ENCODE measurements around the gene KHSRP. TPM values are rescaled to one million over a fixed set of nuclear protein-coding genes. Genes with fewer than 3 reads are reported as not detected.

Gene KHSRP
- total and polyA plus RNA-seq, 7 experiments from 2014 or later = 12.5 to 276 (median 149) TPM

- no peaks in the 10 kb centered on the region for H3K9me3 ChIP-seq (ENCODE audit: control insufficient read depth in 2 of 3, low read length in 3 of 3)
- H3K27me3 ChIP-seq (ENCODE audit: control insufficient read depth in 2 of 2, insufficient read depth in 2 of 2, low read length in 2 of 2) = no peaks in the 10 kb centered on the region
- Mint-ChIP-seq H3K9me3 (no peaks in the 10 kb centered on the region), H3K36me3 (peaks cover 0 to 9% (median 4%) of the 10 kb centered on the region in 5 donors), H3K4me1 (no peaks in the 10 kb centered on the region), H3K27me3 (no peaks in the 10 kb centered on the region), H3K27ac (no peak overlapping the region), H3K4me3 (peak overlapping the region in 1 of 10 donors; percentile 20)
- POLR2A ChIA-PET = interaction anchor here (0.5 to 0.6 kb wide), 2 partner anchors 118 to 433 kb away, joined by 3 to 9 read pairs; no protein-coding TSS in a partner anchor
- H3K4me1 ChIP-seq (ENCODE audit: control insufficient read depth in 2 of 2, insufficient read depth in 2 of 2, low read length in 2 of 2) = no peaks in the 10 kb centered on the region
- ATAC-seq = peak; percentile 79
- intact Hi-C loops (cut with micrococcal nuclease) = no loop called here
- no peak overlapping the region for H3K27ac ChIP-seq (ENCODE audit: low read depth, low read length)
- DNase-seq = peak in 6 of 9 donors; percentile 39 to 57 (median 47)
- no peak overlapping the region for H3K4me3 ChIP-seq (ENCODE audit: low read length)
- H3K36me3 ChIP-seq (ENCODE audit: control insufficient read depth in 2 of 3, insufficient read depth in 3 of 3, low read length in 3 of 3) = peaks cover 3 to 36% (median 9%) of the 10 kb centered on the region in 3 experiments
- CTCF ChIA-PET = interaction anchor here (0.8 kb wide), 1 partner anchor 9 kb away, joined by 3 read pairs; no protein-coding TSS in a partner anchor
Observed at GRCh38 chr19:6412447-6413091, 12.0 kb downstream of the KHSRP start.

- POLR2A ChIA-PET = interaction anchor here (0.6 kb wide), 1 partner anchor 117 kb away, joined by 9 read pairs; no protein-coding TSS in a partner anchor
- no peaks in the 10 kb centered on the region for H3K4me1 Mint-ChIP-seq
- H3K27ac ChIP-seq (ENCODE audit: low read depth, low read length) = no peak overlapping the region
- CTCF ChIA-PET = interaction anchor here (0.8 kb wide), 1 partner anchor 9 kb away, joined by 3 read pairs; no protein-coding TSS in a partner anchor
- peaks cover 0 to 31% (median 9%) of the 10 kb centered on the region in 3 experiments for H3K36me3 ChIP-seq (ENCODE audit: control insufficient read depth in 2 of 3, insufficient read depth in 3 of 3, low read length in 3 of 3)
- intact Hi-C loops (cut with micrococcal nuclease) = no loop called here
- H3K4me3 ChIP-seq (ENCODE audit: low read length) = no peak overlapping the region
- peaks cover 0 to 9% (median 4%) of the 10 kb centered on the region in 5 donors for H3K36me3 Mint-ChIP-seq
- H3K4me3 Mint-ChIP-seq = no peak overlapping the region
- no peaks in the 10 kb centered on the region for H3K9me3 Mint-ChIP-seq
- H3K4me1 ChIP-seq (ENCODE audit: control insufficient read depth in 2 of 2, insufficient read depth in 2 of 2, low read length in 2 of 2) = no peaks in the 10 kb centered on the region
- H3K27ac Mint-ChIP-seq = no peak overlapping the region
- no peaks in the 10 kb centered on the region for H3K27me3 Mint-ChIP-seq
- no peaks in the 10 kb centered on the region for H3K9me3 ChIP-seq (ENCODE audit: control insufficient read depth in 2 of 3, low read length in 3 of 3)
- H3K27me3 ChIP-seq (ENCODE audit: control insufficient read depth in 2 of 2, insufficient read depth in 2 of 2, low read length in 2 of 2) = no peaks in the 10 kb centered on the region
- ATAC-seq (no peak), DNase-seq (no peak)
Observed at GRCh38 chr19:6412061-6412446, 12.6 kb downstream of the KHSRP start.

- Histone ChIP-seq H3K4me1 (ENCODE audit: control insufficient read depth in 2 of 2, insufficient read depth in 2 of 2, low read length in 2 of 2) (no peaks in the 10 kb centered on the region), H3K9me3 (ENCODE audit: control insufficient read depth in 2 of 3, low read length in 3 of 3) (no peaks in the 10 kb centered on the region), H3K27ac (ENCODE audit: low read depth, low read length) (no peak overlapping the region), H3K27me3 (ENCODE audit: control insufficient read depth in 2 of 2, insufficient read depth in 2 of 2, low read length in 2 of 2) (no peaks in the 10 kb centered on the region), H3K4me3 (ENCODE audit: low read length) (no peak overlapping the region), H3K36me3 (ENCODE audit: control insufficient read depth in 2 of 3, insufficient read depth in 3 of 3, low read length in 3 of 3) (peaks cover 0 to 4% (median 0%) of the 10 kb centered on the region in 3 experiments)
- H3K4me1 Mint-ChIP-seq = no peaks in the 10 kb centered on the region
- no peaks in the 10 kb centered on the region for H3K9me3 Mint-ChIP-seq
- intact Hi-C loops (cut with micrococcal nuclease) = no loop called here
- H3K27me3 Mint-ChIP-seq = no peaks in the 10 kb centered on the region
- CTCF ChIA-PET = no interaction called here
- H3K27ac Mint-ChIP-seq = peak overlapping the region in 1 of 9 donors; percentile 8
- POLR2A ChIA-PET = no interaction called here
- DNase-seq (no peak), ATAC-seq (no peak)
- H3K36me3 Mint-ChIP-seq = peaks cover 0 to 5% (median 4%) of the 10 kb centered on the region in 5 donors
- H3K4me3 Mint-ChIP-seq = no peak overlapping the region
Observed at GRCh38 chr19:6409346-6409745, 15.3 kb downstream of the KHSRP start.

- Histone ChIP-seq H3K27me3 (ENCODE audit: control insufficient read depth in 2 of 2, insufficient read depth in 2 of 2, low read length in 2 of 2) (no peaks in the 10 kb centered on the region), H3K4me1 (ENCODE audit: control insufficient read depth in 2 of 2, insufficient read depth in 2 of 2, low read length in 2 of 2) (no peaks in the 10 kb centered on the region), H3K9me3 (ENCODE audit: control insufficient read depth in 2 of 3, low read length in 3 of 3) (no peaks in the 10 kb centered on the region), H3K27ac (ENCODE audit: low read depth, low read length) (no peak overlapping the region), H3K36me3 (ENCODE audit: control insufficient read depth in 2 of 3, insufficient read depth in 3 of 3, low read length in 3 of 3) (no peaks in the 10 kb centered on the region), H3K4me3 (ENCODE audit: low read length) (no peak overlapping the region)
- Mint-ChIP-seq H3K27ac (no peak overlapping the region), H3K4me3 (no peak overlapping the region), H3K27me3 (no peaks in the 10 kb centered on the region), H3K36me3 (no peaks in the 10 kb centered on the region), H3K4me1 (no peaks in the 10 kb centered on the region), H3K9me3 (peaks cover 0 to 1% (median 0%) of the 10 kb centered on the region in 11 donors)
- ChIA-PET CTCF (no interaction called here), POLR2A (interaction anchor here (0.6 kb wide), 1 partner anchor 76 kb away, joined by 3 read pairs; no protein-coding TSS in a partner anchor)
- ATAC-seq (no peak), DNase-seq (no peak)
- intact Hi-C loops (cut with micrococcal nuclease) = no loop called here
Observed at GRCh38 chr19:6406401-6406800, 18.2 kb downstream of the KHSRP start.

GRCh38 chr19:6402837-6403608 is 21.6 kb downstream of the KHSRP start:
- H3K9me3 Mint-ChIP-seq = peaks cover 0 to 1% (median 0%) of the 10 kb centered on the region in 11 donors
- DNase-seq = no peak
- no peaks in the 10 kb centered on the region for H3K4me1 Mint-ChIP-seq
- H3K9me3 ChIP-seq (ENCODE audit: control insufficient read depth in 2 of 3, low read length in 3 of 3) = no peaks in the 10 kb centered on the region
- H3K27me3 Mint-ChIP-seq = no peaks in the 10 kb centered on the region
- H3K27ac ChIP-seq (ENCODE audit: low read depth, low read length) = no peak overlapping the region
- ChIA-PET CTCF (no interaction called here), POLR2A (no interaction called here)
- no peak overlapping the region for H3K4me3 Mint-ChIP-seq
- no peaks in the 10 kb centered on the region for H3K27me3 ChIP-seq (ENCODE audit: control insufficient read depth in 2 of 2, insufficient read depth in 2 of 2, low read length in 2 of 2)
- H3K4me3 ChIP-seq (ENCODE audit: low read length) = no peak overlapping the region
- no peaks in the 10 kb centered on the region for H3K36me3 ChIP-seq (ENCODE audit: control insufficient read depth in 2 of 3, insufficient read depth in 3 of 3, low read length in 3 of 3)
- no peak for ATAC-seq
- no peaks in the 10 kb centered on the region for H3K36me3 Mint-ChIP-seq
- no peaks in the 10 kb centered on the region for H3K4me1 ChIP-seq (ENCODE audit: control insufficient read depth in 2 of 2, insufficient read depth in 2 of 2, low read length in 2 of 2)
- intact Hi-C loops (cut with micrococcal nuclease) = no loop called here
- no peak overlapping the region for H3K27ac Mint-ChIP-seq

GRCh38 chr19:6402058-6402457 is 22.6 kb downstream of the KHSRP start:
- H3K9me3 Mint-ChIP-seq = peaks cover 0 to 1% (median 0%) of the 10 kb centered on the region in 11 donors
- H3K27ac Mint-ChIP-seq = peak overlapping the region in 1 of 9 donors; percentile 15
- no peak overlapping the region for H3K4me3 Mint-ChIP-seq
- CTCF ChIA-PET = no interaction called here
- Histone ChIP-seq H3K27me3 (ENCODE audit: control insufficient read depth in 2 of 2, insufficient read depth in 2 of 2, low read length in 2 of 2) (no peaks in the 10 kb centered on the region), H3K4me3 (ENCODE audit: low read length) (no peak overlapping the region), H3K4me1 (ENCODE audit: control insufficient read depth in 2 of 2, insufficient read depth in 2 of 2, low read length in 2 of 2) (no peaks in the 10 kb centered on the region), H3K36me3 (ENCODE audit: control insufficient read depth in 2 of 3, insufficient read depth in 3 of 3, low read length in 3 of 3) (no peaks in the 10 kb centered on the region), H3K27ac (ENCODE audit: low read depth, low read length) (no peak overlapping the region), H3K9me3 (ENCODE audit: control insufficient read depth in 2 of 3, low read length in 3 of 3) (no peaks in the 10 kb centered on the region)
- no peak for ATAC-seq
- intact Hi-C loops (cut with micrococcal nuclease) = no loop called here
- no peaks in the 10 kb centered on the region for H3K36me3 Mint-ChIP-seq
- DNase-seq = no peak
- POLR2A ChIA-PET = no interaction called here
- H3K27me3 Mint-ChIP-seq = no peaks in the 10 kb centered on the region
- H3K4me1 Mint-ChIP-seq = no peaks in the 10 kb centered on the region

Measured in naive thymus-derived CD4-positive, alpha-beta T cell (primary cell).